A673 (cell line): Measurements from ENCODE around the gene NFATC4.
"Not testable (repeated sequence)": the region's sequence is repeated elsewhere in the genome, so short reads cannot be mapped to it uniquely, and the experiment has no call there.

Experiments used
- CTCF ChIP-seq: fragments of 300-800, 200-600 bp; sonication (generic); conservative IDR thresholded peaks from 2 replicates; pipeline ENCODE4 v1.5.1; 2017; ENCODE audit warnings: low read depth, mild to moderate bottlenecking, antibody characterized with exemption, low read length, moderate library complexity, mixed read lengths
- EZH2 ChIP-seq: fragments of 200-600 bp; sonication (generic); IDR thresholded peaks from 2 replicates; pipeline ENCODE4 v1.6.1; 2017; ENCODE audit warnings: borderline replicate concordance, low read depth, mild to moderate bottlenecking, mixed read lengths, antibody characterized with exemption, low read length; ENCODE audit not compliant: poor library complexity, severe bottlenecking

- TF ChIP-seq CTCF, EZH2: not testable (repeated sequence)
Measured at GRCh38 chr14:24354482-24354825, 13.5 kb upstream of the NFATC4 start.
